Measurements from ENCODE around the gene TOR2A. TPM values are rescaled to one million over a fixed set of nuclear protein-coding genes. Genes with fewer than 3 reads are reported as not detected.
A peak's percentile ranks its signal among the peaks of the same experiment; 100 is the strongest.

The TOR2A gene
- total and polyA plus RNA-seq, 2 donors (not counting 3 experiments of a cell fraction or from before 2014, with no cell fraction given): 19.3 to 23.9 TPM

- H3K27ac ChIP-seq (ENCODE audit: insufficient read depth, low read depth, low read length): peak overlapping the region; percentile 95
Observed at GRCh38 chr9:127762111-127762676, 27.1 kb upstream of the TOR2A start.

More at GRCh38 chr9:127762111-127762676, 27.1 kb upstream of the TOR2A start:
- dilution Hi-C loops (cut with MboI; ENCODE audit: extremely low pct_ligation_motif_present, low sequenced_read_pairs): no loop called here
- Histone ChIP-seq H3K36me3 (ENCODE audit: control insufficient read depth in 2 of 2, extremely low read depth in 1 of 2, insufficient read depth in 2 of 2, low read length in 2 of 2) (peaks cover 13 to 32% of the 10 kb centered on the region in 2 experiments), H3K79me2 (ENCODE audit: control insufficient read depth, insufficient read depth, low read length) (peaks cover 45% of the 10 kb centered on the region), H3K9me3 (replicated peaks; ENCODE audit: control insufficient read depth, insufficient read depth, low read length) (no peaks in the 10 kb centered on the region), H3K27me3 (ENCODE audit: control insufficient read depth in 2 of 2, insufficient read depth in 2 of 2, low read length in 2 of 2) (no peaks in the 10 kb centered on the region), H3K4me2 (ENCODE audit: insufficient read depth, low read length) (peak overlapping the region; percentile 44), H3K9ac (replicated peaks; ENCODE audit: extremely low read depth, insufficient read depth, low read length) (peak overlapping the region; percentile 70), H3K4me3 (replicated peaks in 1 of 3; ENCODE audit: insufficient read depth in 1 of 3, low read depth in 1 of 3, low read length in 3 of 3) (peak overlapping the region in 2 of 3 experiments; percentile 4 to 5), H3K4me1 (ENCODE audit: control insufficient read depth, extremely low read depth, insufficient read depth, low read length) (peaks cover 57% of the 10 kb centered on the region), H4K20me1 (replicated peaks; ENCODE audit: control insufficient read depth, extremely low read depth, insufficient read depth, low read length) (no peaks in the 10 kb centered on the region), H2AFZ (ENCODE audit: low read depth, low read length) (no peak overlapping the region), H3K9me1 (replicated peaks; ENCODE audit: control insufficient read depth, extremely low read depth, insufficient read depth, low read length) (no peaks in the 10 kb centered on the region)
- FAIRE-seq (peak; percentile 95), DNase-seq (ENCODE audit: low read depth, low spot score) (peak; percentile 74)
- no TSS peak for BruUV-seq (replicated peaks)
- intact Hi-C loops (cut with micrococcal nuclease): loop anchor here (1.0 kb wide), 1 partner anchor 8 kb away; no protein-coding TSS in a partner anchor
- TF ChIP-seq GATA2 (IDR thresholded peaks at IDR 0.05; ENCODE audit: insufficient read depth, insufficient read length, low read depth, low read length) (peak; percentile 82), POLR2AphosphoS5 (IDR thresholded peaks at IDR 0.05; ENCODE audit: insufficient read depth, low read depth, low read length) (peak; percentile 74), POLR2A (IDR thresholded peaks at IDR 0.05; ENCODE audit: low read depth, low read length) (peak; percentile 68), EZH2 (IDR thresholded peaks at IDR 0.05; ENCODE audit: borderline replicate concordance, low read depth, low read length, severe bottlenecking) (no peak), CTCF (IDR thresholded peaks at IDR 0.05; ENCODE audit: extremely low read depth in 1 of 2, insufficient read depth in 1 of 2, low read depth in 1 of 2, low read length in 2 of 2) (no peak), FOS (IDR thresholded peaks at IDR 0.05; ENCODE audit: borderline replicate concordance, insufficient read depth, low read length) (peak; percentile 19), JUN (IDR thresholded peaks at IDR 0.05; ENCODE audit: borderline replicate concordance, insufficient read depth, insufficient read length, low read depth) (peak; percentile 8), MAX (IDR thresholded peaks at IDR 0.05; ENCODE audit: insufficient read depth, insufficient read length) (no peak), MYC (IDR thresholded peaks at IDR 0.05; ENCODE audit: low read depth, low read length) (peak; percentile 43)
- POLR2A ChIA-PET: interaction anchor here (0.6 to 3.0 kb wide), 2 partner anchors 9 to 196 kb away, joined by 3 to 18 read pairs; no protein-coding TSS in a partner anchor
- CTCF ChIA-PET: interaction anchor here (0.6 to 11.3 kb wide), 6 partner anchors 9 to 39 kb away, joined by 3 to 167 read pairs (median 8); partner anchors contain the start of genes CDK9, SH2D3C and TOR2A

Data from endothelial cell of umbilical vein (primary cell).